Measurements from ENCODE around the gene RNPEPL1.

DNA sequence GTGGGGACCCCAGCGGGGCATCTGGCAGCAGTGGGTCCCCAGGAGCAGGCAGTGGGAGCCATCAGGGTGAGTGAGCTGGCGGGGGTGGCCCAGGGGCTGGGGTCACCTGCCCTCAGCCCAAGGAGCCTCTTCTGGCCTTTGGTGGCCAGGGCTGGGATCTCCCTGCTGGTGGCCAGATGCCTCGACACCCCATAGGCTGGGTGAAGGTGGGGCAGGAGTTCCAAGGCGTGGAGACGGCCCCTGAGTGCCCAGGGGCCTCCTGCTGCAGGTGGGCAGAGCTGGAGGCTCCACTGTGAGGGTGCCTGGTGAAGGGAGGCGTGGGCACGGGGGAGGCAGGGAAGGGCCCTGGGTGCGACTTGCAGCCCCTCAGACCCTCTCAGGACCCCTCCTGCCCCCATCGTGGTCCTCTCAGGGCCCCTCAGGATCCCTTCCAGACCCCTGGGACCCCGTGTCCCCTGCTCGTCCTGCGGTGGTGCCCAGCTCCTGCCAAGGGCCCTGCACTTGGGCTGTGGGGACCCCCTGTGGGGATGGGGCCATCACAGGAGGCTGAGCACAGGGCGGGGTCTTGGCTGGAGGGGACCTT, 52.0 kb downstream of the RNPEPL1 start:
- TF ChIP-seq POLR2AphosphoS5 (IDR thresholded peaks at IDR 0.05) (no peak), POLR2A (IDR thresholded peaks at IDR 0.05) (no peak), EP300 (IDR thresholded peaks at IDR 0.05) (no peak)
- TF ChIP-seq, protein P1, sequence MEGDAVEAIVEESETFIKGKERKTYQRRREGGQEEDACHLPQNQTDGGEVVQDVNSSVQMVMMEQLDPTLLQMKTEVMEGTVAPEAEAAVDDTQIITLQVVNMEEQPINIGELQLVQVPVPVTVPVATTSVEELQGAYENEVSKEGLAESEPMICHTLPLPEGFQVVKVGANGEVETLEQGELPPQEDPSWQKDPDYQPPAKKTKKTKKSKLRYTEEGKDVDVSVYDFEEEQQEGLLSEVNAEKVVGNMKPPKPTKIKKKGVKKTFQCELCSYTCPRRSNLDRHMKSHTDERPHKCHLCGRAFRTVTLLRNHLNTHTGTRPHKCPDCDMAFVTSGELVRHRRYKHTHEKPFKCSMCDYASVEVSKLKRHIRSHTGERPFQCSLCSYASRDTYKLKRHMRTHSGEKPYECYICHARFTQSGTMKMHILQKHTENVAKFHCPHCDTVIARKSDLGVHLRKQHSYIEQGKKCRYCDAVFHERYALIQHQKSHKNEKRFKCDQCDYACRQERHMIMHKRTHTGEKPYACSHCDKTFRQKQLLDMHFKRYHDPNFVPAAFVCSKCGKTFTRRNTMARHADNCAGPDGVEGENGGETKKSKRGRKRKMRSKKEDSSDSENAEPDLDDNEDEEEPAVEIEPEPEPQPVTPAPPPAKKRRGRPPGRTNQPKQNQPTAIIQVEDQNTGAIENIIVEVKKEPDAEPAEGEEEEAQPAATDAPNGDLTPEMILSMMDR (IDR thresholded peaks at IDR 0.05) = no peak

Measured in sigmoid colon (tissue), 4 donors.